Panc1 (cell line): ENCODE results near the gene KRTAP5-9. TPM values are rescaled to one million over a fixed set of nuclear protein-coding genes. Genes with fewer than 3 reads are reported as not detected.

Experiments
- ATAC-seq: fragments of 200-7000 bp; cut with Tn5 transposase; 2 replicates; pipeline ENCODE4 v1.9.1; 2020; ENCODE audit warnings: mild to moderate bottlenecking, moderate library complexity
- BruUV-seq: library from RNA; stranded (reverse); fragments of 400-500 nt; replicated peaks from 2 replicates; lab custom pipeline; 2021; lab: Mats Ljungman, UMichigan
- CTCF ChIA-PET: fragments of 300-600 bp; sonication (Branson Sonifier 250); formaldehyde crosslinking; loops from one replicate; lab custom pipeline; 2022; ENCODE audit warnings: antibody characterized with exemption; lab: Charles Lee
- POLR2A ChIA-PET: fragments of 300-600 bp; sonication (Branson Sonifier 250); formaldehyde crosslinking; loops from one replicate; lab custom pipeline; 2022; ENCODE audit warnings: antibody characterized with exemption; lab: Charles Lee
- DNase-seq: peaks from one replicate; pipeline ENCODE4 v3.0.0-alpha.2; 2010; ENCODE audit warnings: low read depth, low spot score
- H3K27ac ChIP-seq: 2 replicates; pipeline ENCODE4 v1.5.1; 2011; ENCODE audit warnings: mild to moderate bottlenecking, low read length, inconsistent platforms
- H3K27me3 ChIP-seq: fragments of 200-500 bp; sonication (Bioruptor generic); 2 replicates; pipeline ENCODE4 v1.6.0; 2014; ENCODE audit warnings: low read length, inconsistent platforms; ENCODE audit not compliant: control insufficient read depth, insufficient read depth
- H3K36me3 ChIP-seq: fragments of 200-500 bp; sonication (Bioruptor generic); 2 replicates; pipeline ENCODE4 v1.5.1; 2014; ENCODE audit warnings: inconsistent platforms, mild to moderate bottlenecking, low read length, moderate library complexity; ENCODE audit not compliant: control insufficient read depth, insufficient read depth
- H3K4me1 ChIP-seq: 2 replicates; pipeline ENCODE4 v1.5.1; 2011; ENCODE audit warnings: inconsistent platforms, mild to moderate bottlenecking, low read length, moderate library complexity; ENCODE audit not compliant: control insufficient read depth, insufficient read depth
- H3K4me3 ChIP-seq, 2 experiments: 2 replicates each; pipeline ENCODE4 v1.5.1; 2011 to 2012; ENCODE audit warnings: low read depth in 2 of 2, low read length in 2 of 2, mild to moderate bottlenecking in 2 of 2, inconsistent platforms in 1 of 2, moderate library complexity in 1 of 2
- H3K9me3 ChIP-seq: fragments of 200-500 bp; sonication (Bioruptor generic); 2 replicates; pipeline ENCODE4 v1.5.1; 2014; ENCODE audit warnings: low read depth, mild to moderate bottlenecking, inconsistent platforms, low read length, moderate library complexity; ENCODE audit not compliant: control insufficient read depth, insufficient read depth
- POLR2AphosphoS5 ChIP-seq: IDR thresholded peaks from 2 replicates; pipeline ENCODE4 v1.6.1; 2012; ENCODE audit warnings: mild to moderate bottlenecking, low read depth, low read length, moderate library complexity
- SIN3A ChIP-seq: IDR thresholded peaks from 2 replicates; pipeline ENCODE4 v1.6.1; 2012; ENCODE audit warnings: low read depth, mild to moderate bottlenecking, low read length, moderate library complexity, borderline replicate concordance; ENCODE audit not compliant: insufficient read depth
- TCF7L2 ChIP-seq: IDR thresholded peaks from 2 replicates; pipeline ENCODE4 v1.6.1; 2011; ENCODE audit warnings: mild to moderate bottlenecking, low read depth, low read length, inconsistent platforms
- in situ Hi-C: cut with HindIII; loops from 2 replicates; pipeline ENCODE4 v1.10.0; 2016; ENCODE audit warnings: low sequenced_read_pairs, low pct_unique_long_range_greater_than_20kb
- intact Hi-C: fragments of 100-400 bp; cut with micrococcal nuclease; formaldehyde crosslinking; loops from one replicate; pipeline ENCODE4 v1.10.0; 2022; ENCODE audit not compliant: unreplicated experiment
- total RNA-seq: library from RNA; stranded (reverse); gene quantifications from one replicate; pipeline ENCODE4 v1.2.1, GENCODE V29; 2021; ENCODE audit not compliant: unreplicated experiment
- TF ChIP-seq, protein P1 (sequence below): fragments of 450-650 bp; IDR thresholded peaks from 2 replicates; pipeline ENCODE4 v1.5.1; 2017; ENCODE audit warnings: mild to moderate bottlenecking
- TF ChIP-seq, protein P2 (sequence below), 2 experiments: IDR thresholded peaks; 2 replicates each; pipeline ENCODE4 v1.6.1; 2011 to 2012; ENCODE audit warnings: low read depth in 2 of 2, control low read depth in 1 of 2, low read length in 1 of 2, mild to moderate bottlenecking in 1 of 2, moderate library complexity in 1 of 2; ENCODE audit not compliant: insufficient read depth in 1 of 2

Gene KRTAP5-9
- total RNA-seq, 1 experiment from 2014 or later, result not detected

GRCh38 chr11:71555508-71555907, 7.3 kb downstream of the KRTAP5-9 start:
- TF ChIP-seq, protein P1, sequence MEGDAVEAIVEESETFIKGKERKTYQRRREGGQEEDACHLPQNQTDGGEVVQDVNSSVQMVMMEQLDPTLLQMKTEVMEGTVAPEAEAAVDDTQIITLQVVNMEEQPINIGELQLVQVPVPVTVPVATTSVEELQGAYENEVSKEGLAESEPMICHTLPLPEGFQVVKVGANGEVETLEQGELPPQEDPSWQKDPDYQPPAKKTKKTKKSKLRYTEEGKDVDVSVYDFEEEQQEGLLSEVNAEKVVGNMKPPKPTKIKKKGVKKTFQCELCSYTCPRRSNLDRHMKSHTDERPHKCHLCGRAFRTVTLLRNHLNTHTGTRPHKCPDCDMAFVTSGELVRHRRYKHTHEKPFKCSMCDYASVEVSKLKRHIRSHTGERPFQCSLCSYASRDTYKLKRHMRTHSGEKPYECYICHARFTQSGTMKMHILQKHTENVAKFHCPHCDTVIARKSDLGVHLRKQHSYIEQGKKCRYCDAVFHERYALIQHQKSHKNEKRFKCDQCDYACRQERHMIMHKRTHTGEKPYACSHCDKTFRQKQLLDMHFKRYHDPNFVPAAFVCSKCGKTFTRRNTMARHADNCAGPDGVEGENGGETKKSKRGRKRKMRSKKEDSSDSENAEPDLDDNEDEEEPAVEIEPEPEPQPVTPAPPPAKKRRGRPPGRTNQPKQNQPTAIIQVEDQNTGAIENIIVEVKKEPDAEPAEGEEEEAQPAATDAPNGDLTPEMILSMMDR, result no peak
- TF ChIP-seq POLR2AphosphoS5 (no peak), TCF7L2 (no peak), SIN3A (no peak)
- TF ChIP-seq, protein P2, sequence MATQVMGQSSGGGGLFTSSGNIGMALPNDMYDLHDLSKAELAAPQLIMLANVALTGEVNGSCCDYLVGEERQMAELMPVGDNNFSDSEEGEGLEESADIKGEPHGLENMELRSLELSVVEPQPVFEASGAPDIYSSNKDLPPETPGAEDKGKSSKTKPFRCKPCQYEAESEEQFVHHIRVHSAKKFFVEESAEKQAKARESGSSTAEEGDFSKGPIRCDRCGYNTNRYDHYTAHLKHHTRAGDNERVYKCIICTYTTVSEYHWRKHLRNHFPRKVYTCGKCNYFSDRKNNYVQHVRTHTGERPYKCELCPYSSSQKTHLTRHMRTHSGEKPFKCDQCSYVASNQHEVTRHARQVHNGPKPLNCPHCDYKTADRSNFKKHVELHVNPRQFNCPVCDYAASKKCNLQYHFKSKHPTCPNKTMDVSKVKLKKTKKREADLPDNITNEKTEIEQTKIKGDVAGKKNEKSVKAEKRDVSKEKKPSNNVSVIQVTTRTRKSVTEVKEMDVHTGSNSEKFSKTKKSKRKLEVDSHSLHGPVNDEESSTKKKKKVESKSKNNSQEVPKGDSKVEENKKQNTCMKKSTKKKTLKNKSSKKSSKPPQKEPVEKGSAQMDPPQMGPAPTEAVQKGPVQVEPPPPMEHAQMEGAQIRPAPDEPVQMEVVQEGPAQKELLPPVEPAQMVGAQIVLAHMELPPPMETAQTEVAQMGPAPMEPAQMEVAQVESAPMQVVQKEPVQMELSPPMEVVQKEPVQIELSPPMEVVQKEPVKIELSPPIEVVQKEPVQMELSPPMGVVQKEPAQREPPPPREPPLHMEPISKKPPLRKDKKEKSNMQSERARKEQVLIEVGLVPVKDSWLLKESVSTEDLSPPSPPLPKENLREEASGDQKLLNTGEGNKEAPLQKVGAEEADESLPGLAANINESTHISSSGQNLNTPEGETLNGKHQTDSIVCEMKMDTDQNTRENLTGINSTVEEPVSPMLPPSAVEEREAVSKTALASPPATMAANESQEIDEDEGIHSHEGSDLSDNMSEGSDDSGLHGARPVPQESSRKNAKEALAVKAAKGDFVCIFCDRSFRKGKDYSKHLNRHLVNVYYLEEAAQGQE (IDR thresholded peaks at IDR 0.05; ENCODE audit: insufficient read depth in 1 of 2, low read depth in 2 of 2, low read length in 1 of 2), result no peak
- no peak for ATAC-seq
- Histone ChIP-seq H3K27me3 (peaks cover 7% of the 10 kb centered on the region; the same call in 1 of the 2 replicates), H3K9me3 (no peaks in the 10 kb centered on the region), H3K27ac (no peak overlapping the region), H3K36me3 (no peaks in the 10 kb centered on the region), H3K4me3 (no peak overlapping the region), H3K4me1 (no peaks in the 10 kb centered on the region)
- in situ Hi-C loops, result no loop called here
- intact Hi-C loops, result no loop called here
- no peak for DNase-seq
- no TSS peak for BruUV-seq
- POLR2A ChIA-PET, result no interaction called here
- CTCF ChIA-PET, result no interaction called here

DNA sequence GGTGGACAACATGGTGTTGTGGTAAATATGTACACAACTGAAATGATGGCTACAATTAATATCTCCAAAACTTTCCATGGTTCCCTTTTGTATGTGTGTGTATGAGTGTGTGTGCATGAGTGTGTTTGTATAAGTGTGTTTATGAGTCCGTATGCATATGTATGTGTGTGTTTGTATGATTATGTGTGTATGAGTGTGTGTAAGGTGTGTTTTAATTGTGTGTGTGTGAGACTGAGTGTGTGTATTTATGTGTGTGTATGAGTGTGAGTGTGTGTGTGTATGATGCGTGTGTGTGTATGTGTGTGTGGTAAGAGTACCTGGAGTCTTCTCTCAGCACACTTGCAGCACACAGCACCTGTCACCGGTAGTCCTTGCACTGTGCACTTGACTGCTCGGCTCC, 7.8 kb downstream of the KRTAP5-9 start:
- ChIA-PET CTCF (no interaction called here), POLR2A (no interaction called here)
- intact Hi-C loops (no loop called here), in situ Hi-C loops (no loop called here)
- H3K27me3 ChIP-seq, result peaks cover 5% of the 10 kb centered on the region; the same call in 1 of the 2 replicates
- DNase-seq (no peak), ATAC-seq (no peak)
- BruUV-seq, result no TSS peak
- no peak for TF ChIP-seq POLR2AphosphoS5
- TF ChIP-seq TCF7L2, result no peak
- TF ChIP-seq SIN3A, result no peak
- TF ChIP-seq, protein P1, result no peak
- TF ChIP-seq, protein P2 (IDR thresholded peaks at IDR 0.05; ENCODE audit: insufficient read depth in 1 of 2, low read depth in 2 of 2, low read length in 1 of 2), result no peak
- H3K4me1 ChIP-seq, result no peaks in the 10 kb centered on the region
- no peak overlapping the region for H3K4me3 ChIP-seq
- no peaks in the 10 kb centered on the region for H3K36me3 ChIP-seq
- H3K27ac ChIP-seq, result no peak overlapping the region
- H3K9me3 ChIP-seq, result no peaks in the 10 kb centered on the region
